Subcutaneous abdominal adipose tissue (tissue), 5 donors: ENCODE data around the gene LLPH.

Experiments used
- H3K27ac ChIP-seq: one replicate; pipeline ENCODE4 v1.7.0; 2013; ENCODE audit warnings: low read depth, mild to moderate bottlenecking, inconsistent platforms, low read length, moderate library complexity
- H3K27me3 ChIP-seq, 5 donors: one replicate each; pipeline ENCODE4 v1.7.0; 2013; ENCODE audit warnings: low read length in 5 of 5, inconsistent platforms in 1 of 5; ENCODE audit not compliant: control insufficient read depth in 5 of 5, insufficient read depth in 4 of 5
- H3K36me3 ChIP-seq, 5 donors: one replicate each; pipeline ENCODE4 v1.7.0; 2013; ENCODE audit warnings: low read length in 5 of 5; ENCODE audit not compliant: control insufficient read depth in 5 of 5, insufficient read depth in 5 of 5
- H3K4me1 ChIP-seq, 5 donors: one replicate each; pipeline ENCODE4 v1.7.0; 2013; ENCODE audit warnings: low read length in 5 of 5, mild to moderate bottlenecking in 3 of 5, moderate library complexity in 1 of 5; ENCODE audit not compliant: control insufficient read depth in 5 of 5, insufficient read depth in 5 of 5
- H3K4me3 ChIP-seq, 5 donors: one replicate each; pipeline ENCODE4 v1.7.0; 2013; ENCODE audit warnings: low read length in 5 of 5, low read depth in 1 of 5
- H3K9ac ChIP-seq, 5 donors: one replicate each; pipeline ENCODE4 v1.7.0; 2013; ENCODE audit warnings: low read length in 5 of 5, mild to moderate bottlenecking in 4 of 5, moderate library complexity in 3 of 5
- H3K9me3 ChIP-seq, 5 donors: one replicate each; pipeline ENCODE4 v1.7.0; 2013; ENCODE audit warnings: low read length in 5 of 5; ENCODE audit not compliant: control insufficient read depth in 5 of 5
- donor health status: healthy.
- donor health status: healthy.
- donor health status: healthy.
- donor health status: healthy.
- donor health status: healthy.

The LLPH gene

DNA sequence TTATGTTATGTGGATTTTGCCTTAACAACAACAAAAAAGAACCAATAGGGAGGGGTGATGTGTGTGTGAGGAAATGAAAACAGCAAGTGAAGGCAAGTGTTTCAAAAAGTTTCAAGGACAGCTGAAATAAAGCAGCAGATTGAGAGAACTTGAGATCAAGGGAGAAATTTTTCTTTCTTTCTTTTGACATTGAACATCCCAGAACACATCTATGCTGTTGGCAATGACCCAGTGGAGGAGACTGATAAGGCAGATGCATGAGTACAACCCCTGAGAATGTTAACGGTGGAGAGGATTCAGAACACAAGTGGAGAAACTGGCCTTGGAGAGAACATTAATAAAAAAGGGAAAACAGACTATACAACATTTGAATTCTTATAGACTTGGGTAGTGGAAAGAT lies 2.9 kb downstream of the LLPH start:
- Histone ChIP-seq H3K36me3 (peaks cover 32 to 51% (median 42%) of the 10 kb centered on the region in 5 donors), H3K9ac (no peak overlapping the region), H3K9me3 (no peaks in the 10 kb centered on the region), H3K27me3 (no peaks in the 10 kb centered on the region), H3K4me3 (no peak overlapping the region), H3K4me1 (peaks cover 4 to 19% (median 17%) of the 10 kb centered on the region in 5 donors), H3K27ac (no peak overlapping the region)

GRCh38 chr12:66120477-66120876 lies 10.1 kb downstream of the LLPH start:
- Histone ChIP-seq H3K36me3 (peaks cover 27 to 48% (median 34%) of the 10 kb centered on the region in 5 donors), H3K4me1 (peaks cover 0 to 3% (median 0%) of the 10 kb centered on the region in 5 donors), H3K27ac (no peak overlapping the region), H3K9ac (no peak overlapping the region), H3K27me3 (no peaks in the 10 kb centered on the region), H3K9me3 (no peaks in the 10 kb centered on the region), H3K4me3 (no peak overlapping the region)

- no peak overlapping the region for H3K4me3 ChIP-seq
- H3K9ac ChIP-seq: no peak overlapping the region
- H3K4me1 ChIP-seq: peaks cover 0 to 6% (median 0%) of the 10 kb centered on the region in 5 donors
- H3K27ac ChIP-seq: no peak overlapping the region
- no peaks in the 10 kb centered on the region for H3K9me3 ChIP-seq
- peaks cover 24 to 42% (median 28%) of the 10 kb centered on the region in 5 donors for H3K36me3 ChIP-seq
- no peaks in the 10 kb centered on the region for H3K27me3 ChIP-seq
Observed at GRCh38 chr12:66119870-66120241, 10.7 kb downstream of the LLPH start.

DNA sequence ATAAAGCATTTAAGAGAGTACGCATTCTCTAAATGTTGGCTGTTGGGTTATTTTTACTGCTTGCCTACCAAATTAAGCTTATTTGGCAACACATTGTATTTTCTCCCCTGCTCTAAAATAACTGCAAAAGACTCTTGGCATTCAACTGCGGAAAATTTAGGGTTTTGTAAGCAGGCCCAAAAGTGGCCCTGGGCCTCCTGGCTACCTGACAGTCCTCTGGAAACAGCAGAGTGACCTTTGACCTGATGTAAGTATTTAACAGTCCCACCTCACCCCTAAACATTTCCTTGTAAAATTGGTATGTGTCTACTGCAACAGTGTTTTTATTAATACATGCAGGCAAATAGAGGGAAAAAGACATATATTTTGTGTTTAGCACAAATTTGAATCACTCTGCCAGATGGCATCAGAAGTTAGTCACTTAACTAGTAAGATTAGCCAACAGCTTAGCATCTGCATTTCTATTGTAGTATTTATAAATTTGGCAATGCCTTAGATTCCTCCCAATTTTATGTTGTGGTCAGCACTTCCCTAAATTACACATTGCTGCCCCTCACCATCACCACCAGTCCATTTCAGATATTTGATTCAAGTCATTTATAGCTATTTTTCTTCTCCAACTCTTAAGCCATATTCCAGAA lies 11.2 kb downstream of the LLPH start:
- H3K4me3 ChIP-seq: no peak overlapping the region
- H3K4me1 ChIP-seq: peaks cover 0 to 6% (median 0%) of the 10 kb centered on the region in 5 donors
- H3K27me3 ChIP-seq: no peaks in the 10 kb centered on the region
- H3K36me3 ChIP-seq: peaks cover 19 to 37% (median 24%) of the 10 kb centered on the region in 5 donors
- H3K9ac ChIP-seq: no peak overlapping the region
- H3K27ac ChIP-seq: no peak overlapping the region
- H3K9me3 ChIP-seq: no peaks in the 10 kb centered on the region

DNA sequence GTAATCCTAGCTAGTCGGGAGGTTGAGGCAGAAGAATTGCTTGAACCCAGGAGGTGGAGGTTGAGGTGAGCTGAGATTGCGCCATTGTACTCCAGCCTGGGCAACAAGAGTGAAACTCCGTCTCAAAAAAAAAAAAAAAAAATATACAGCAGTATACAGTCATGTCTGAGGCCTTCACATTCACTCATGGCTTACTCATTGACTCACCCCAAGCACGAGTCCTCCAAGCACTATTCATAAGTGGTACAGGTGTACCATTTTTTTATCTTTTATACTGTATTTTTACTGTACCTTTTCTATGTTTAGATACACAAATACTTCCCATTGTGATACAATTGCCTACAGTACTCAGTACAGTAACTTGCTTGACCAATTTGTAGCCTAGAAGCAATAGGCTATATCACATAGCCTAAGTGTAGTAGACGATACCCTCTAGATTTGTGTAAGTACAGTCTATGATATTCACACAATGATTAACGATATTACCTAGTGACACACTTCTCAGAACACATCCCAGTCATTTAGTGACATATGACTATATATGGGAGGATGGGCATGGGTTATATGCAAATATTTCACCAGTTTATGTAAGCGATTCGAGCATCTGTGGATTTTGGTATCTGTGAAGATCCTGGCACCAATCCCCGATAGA lies 12.2 kb downstream of the LLPH start:
- no peak overlapping the region for H3K27ac ChIP-seq
- no peaks in the 10 kb centered on the region for H3K27me3 ChIP-seq
- no peak overlapping the region for H3K4me3 ChIP-seq
- peaks cover 0 to 6% (median 0%) of the 10 kb centered on the region in 5 donors for H3K4me1 ChIP-seq
- H3K36me3 ChIP-seq: peaks cover 10 to 28% (median 16%) of the 10 kb centered on the region in 5 donors
- no peak overlapping the region for H3K9ac ChIP-seq
- H3K9me3 ChIP-seq: no peaks in the 10 kb centered on the region

- Histone ChIP-seq H3K27me3 (no peaks in the 10 kb centered on the region), H3K9me3 (no peaks in the 10 kb centered on the region), H3K27ac (no peak overlapping the region), H3K4me3 (no peak overlapping the region), H3K9ac (no peak overlapping the region), H3K4me1 (peaks cover 0 to 6% (median 0%) of the 10 kb centered on the region in 5 donors), H3K36me3 (peaks cover 4 to 18% (median 9%) of the 10 kb centered on the region in 5 donors)
Observed at GRCh38 chr12:66117242-66117641, 13.3 kb downstream of the LLPH start.

DNA sequence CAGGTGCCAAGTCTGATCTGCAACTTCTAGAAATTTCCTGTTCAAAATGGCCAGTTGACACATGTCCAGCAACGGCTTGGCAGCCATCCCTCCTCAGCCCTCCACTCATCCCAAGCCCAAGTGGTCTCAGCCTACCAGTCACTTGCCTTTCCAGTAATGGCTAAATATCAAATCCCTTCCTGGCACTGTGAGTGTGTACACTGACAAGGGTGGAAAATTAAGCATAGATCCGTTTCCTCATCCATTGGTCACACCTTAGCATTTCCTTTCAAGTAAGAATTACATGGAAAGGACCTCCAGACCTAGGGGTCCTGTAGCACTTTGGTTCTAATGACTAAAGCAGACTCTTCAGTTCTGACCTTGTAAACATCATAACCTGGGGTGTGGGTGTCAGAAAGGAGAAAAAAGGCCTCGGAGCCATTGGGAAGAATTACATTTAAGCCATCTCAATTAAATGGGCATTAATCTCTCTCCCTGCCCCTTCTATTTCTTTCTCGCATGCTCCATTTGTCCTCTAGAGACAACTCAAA lies 15.4 kb downstream of the LLPH start:
- Histone ChIP-seq H3K36me3 (peaks cover 0 to 3% (median 0%) of the 10 kb centered on the region in 5 donors), H3K4me3 (no peak overlapping the region), H3K9me3 (no peaks in the 10 kb centered on the region), H3K9ac (no peak overlapping the region), H3K27ac (no peak overlapping the region), H3K4me1 (peaks cover 0 to 6% (median 0%) of the 10 kb centered on the region in 5 donors), H3K27me3 (no peaks in the 10 kb centered on the region)

GRCh38 chr12:66113471-66113870 lies 17.1 kb downstream of the LLPH start:
- Histone ChIP-seq H3K4me3 (no peak overlapping the region), H3K27ac (no peak overlapping the region), H3K36me3 (no peaks in the 10 kb centered on the region), H3K9ac (no peak overlapping the region), H3K4me1 (peaks cover 0 to 6% (median 0%) of the 10 kb centered on the region in 5 donors), H3K27me3 (no peaks in the 10 kb centered on the region), H3K9me3 (no peaks in the 10 kb centered on the region)

DNA sequence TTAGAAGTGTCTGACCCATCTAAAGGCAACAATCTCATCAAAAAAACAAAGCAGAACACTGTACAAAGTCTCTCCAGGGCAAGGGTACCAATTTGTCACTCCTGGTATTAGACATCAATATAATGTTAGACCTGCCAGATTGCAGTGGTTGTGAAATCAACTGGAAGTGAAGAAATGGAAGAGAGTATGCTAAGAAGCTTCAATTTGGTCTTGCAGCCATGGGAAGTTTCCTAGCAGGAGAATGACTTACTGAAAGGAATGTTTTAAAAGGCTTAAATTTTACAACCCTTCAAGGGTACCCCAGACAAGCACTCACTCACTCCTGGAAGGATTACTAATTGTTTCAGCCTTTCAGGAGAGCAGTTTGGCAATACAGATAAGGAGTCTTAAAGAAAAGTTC lies 18.9 kb downstream of the LLPH start:
- Histone ChIP-seq H3K4me1 (peaks cover 0 to 8% (median 5%) of the 10 kb centered on the region in 5 donors), H3K9ac (no peak overlapping the region), H3K36me3 (no peaks in the 10 kb centered on the region), H3K27ac (no peak overlapping the region), H3K4me3 (no peak overlapping the region), H3K27me3 (no peaks in the 10 kb centered on the region), H3K9me3 (no peaks in the 10 kb centered on the region)

DNA sequence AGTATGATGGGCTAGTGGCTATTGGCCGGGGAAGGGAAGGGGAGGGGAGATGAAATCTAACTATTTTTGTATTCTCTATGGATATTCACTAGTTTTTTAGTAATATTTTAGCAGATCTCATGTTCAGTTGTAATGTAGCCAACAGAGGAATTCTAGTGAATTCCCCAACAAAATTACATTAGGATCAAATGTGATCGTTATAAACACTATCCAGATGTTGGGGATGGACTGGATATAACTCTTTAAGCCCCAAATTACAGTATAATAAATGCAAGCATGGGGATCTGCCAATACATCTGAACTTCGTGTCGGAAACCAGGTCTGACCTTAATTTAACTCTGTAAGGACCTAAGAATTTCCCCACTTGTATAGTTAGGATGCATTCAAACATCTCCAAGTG lies 21.5 kb downstream of the LLPH start:
- no peak overlapping the region for H3K9ac ChIP-seq
- peaks cover 0 to 6% (median 3%) of the 10 kb centered on the region in 5 donors for H3K4me1 ChIP-seq
- no peak overlapping the region for H3K27ac ChIP-seq
- H3K27me3 ChIP-seq: peaks cover 0 to 2% (median 0%) of the 10 kb centered on the region in 5 donors
- H3K4me3 ChIP-seq: no peak overlapping the region
- no peaks in the 10 kb centered on the region for H3K9me3 ChIP-seq
- no peaks in the 10 kb centered on the region for H3K36me3 ChIP-seq
